ENCODE measurements around the gene PRRG4. TPM values are rescaled to one million over a fixed set of nuclear protein-coding genes. Genes with fewer than 3 reads are reported as not detected.

The PRRG4 gene
- total RNA-seq, 1 donor: 0.36 TPM

DNA sequence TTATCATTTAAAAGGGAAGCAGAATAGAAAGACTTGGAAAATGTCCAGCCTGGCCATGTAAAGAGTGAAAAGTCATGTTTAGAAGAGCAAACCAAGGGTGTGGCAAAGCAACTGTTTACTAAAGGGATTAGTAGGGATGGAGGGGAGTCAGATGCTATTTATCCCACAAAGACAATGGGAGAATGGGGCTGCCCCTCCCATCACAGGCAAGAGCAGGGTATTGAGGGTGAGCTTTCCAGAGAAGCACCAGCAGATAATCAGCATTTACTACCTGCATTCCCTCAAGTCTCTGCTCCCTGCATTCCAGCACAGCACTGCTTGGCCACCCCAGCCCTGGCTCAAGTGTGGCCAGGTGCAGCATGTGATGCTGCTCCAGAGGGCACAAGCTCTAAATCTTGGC is 44.4 kb downstream of the PRRG4 start:
- no peaks in the 10 kb centered on the region for H4K20me1 ChIP-seq (ENCODE audit: insufficient read depth, low read length)
- no peaks in the 10 kb centered on the region for H3K79me2 ChIP-seq (ENCODE audit: insufficient read depth, low read length)
- TF ChIP-seq, protein P1, sequence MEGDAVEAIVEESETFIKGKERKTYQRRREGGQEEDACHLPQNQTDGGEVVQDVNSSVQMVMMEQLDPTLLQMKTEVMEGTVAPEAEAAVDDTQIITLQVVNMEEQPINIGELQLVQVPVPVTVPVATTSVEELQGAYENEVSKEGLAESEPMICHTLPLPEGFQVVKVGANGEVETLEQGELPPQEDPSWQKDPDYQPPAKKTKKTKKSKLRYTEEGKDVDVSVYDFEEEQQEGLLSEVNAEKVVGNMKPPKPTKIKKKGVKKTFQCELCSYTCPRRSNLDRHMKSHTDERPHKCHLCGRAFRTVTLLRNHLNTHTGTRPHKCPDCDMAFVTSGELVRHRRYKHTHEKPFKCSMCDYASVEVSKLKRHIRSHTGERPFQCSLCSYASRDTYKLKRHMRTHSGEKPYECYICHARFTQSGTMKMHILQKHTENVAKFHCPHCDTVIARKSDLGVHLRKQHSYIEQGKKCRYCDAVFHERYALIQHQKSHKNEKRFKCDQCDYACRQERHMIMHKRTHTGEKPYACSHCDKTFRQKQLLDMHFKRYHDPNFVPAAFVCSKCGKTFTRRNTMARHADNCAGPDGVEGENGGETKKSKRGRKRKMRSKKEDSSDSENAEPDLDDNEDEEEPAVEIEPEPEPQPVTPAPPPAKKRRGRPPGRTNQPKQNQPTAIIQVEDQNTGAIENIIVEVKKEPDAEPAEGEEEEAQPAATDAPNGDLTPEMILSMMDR (IDR thresholded peaks at IDR 0.05; ENCODE audit: extremely low read depth, low read depth, low read length): no peak
- no peak overlapping the region for H2AFZ ChIP-seq (ENCODE audit: low read length)
- DNase-seq (ENCODE audit: insufficient read length, low spot score, missing footprints): no peak
- H3K9me3 ChIP-seq (ENCODE audit: low read depth, low read length): no peaks in the 10 kb centered on the region
- H3K27me3 ChIP-seq (ENCODE audit: insufficient read depth, low read length): peaks cover 3% of the 10 kb centered on the region
- H3K36me3 ChIP-seq (ENCODE audit: insufficient read depth, low read length): no peaks in the 10 kb centered on the region
- no peak overlapping the region for H3K27ac ChIP-seq (ENCODE audit: low read depth, low read length)
- H3K4me2 ChIP-seq (ENCODE audit: insufficient read depth, low read length): no peak overlapping the region
- no peaks in the 10 kb centered on the region for H3K4me1 ChIP-seq (ENCODE audit: insufficient read depth, low read length)
- H3K4me3 ChIP-seq (ENCODE audit: insufficient read depth, low read length): no peak overlapping the region

DNA sequence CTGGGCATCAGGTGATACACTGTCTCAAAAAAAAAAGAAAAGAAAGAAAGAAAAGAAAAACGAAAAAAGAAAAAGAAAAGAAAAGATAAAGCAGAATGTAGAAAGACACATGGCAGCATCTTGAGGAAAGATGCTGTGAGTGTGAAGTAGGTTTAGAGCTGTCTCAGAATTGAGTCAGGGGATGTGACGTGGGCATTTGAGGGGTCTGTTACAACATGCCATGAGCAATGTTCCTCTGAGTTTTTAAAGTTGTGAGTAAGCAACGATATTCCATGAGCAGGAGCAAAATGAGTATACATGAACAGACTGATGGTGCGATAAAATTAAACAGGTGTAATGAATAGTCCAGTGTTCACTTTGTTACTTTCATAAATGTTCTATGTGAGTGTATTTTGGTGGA is 51.6 kb downstream of the PRRG4 start:
- Histone ChIP-seq H2AFZ (ENCODE audit: low read length) (no peak overlapping the region), H4K20me1 (ENCODE audit: insufficient read depth, low read length) (no peaks in the 10 kb centered on the region), H3K79me2 (ENCODE audit: insufficient read depth, low read length) (no peaks in the 10 kb centered on the region), H3K27ac (ENCODE audit: low read depth, low read length) (no peak overlapping the region), H3K27me3 (ENCODE audit: insufficient read depth, low read length) (no peaks in the 10 kb centered on the region), H3K9me3 (ENCODE audit: low read depth, low read length) (no peaks in the 10 kb centered on the region), H3K4me3 (ENCODE audit: insufficient read depth, low read length) (no peak overlapping the region), H3K4me2 (ENCODE audit: insufficient read depth, low read length) (no peak overlapping the region), H3K36me3 (ENCODE audit: insufficient read depth, low read length) (no peaks in the 10 kb centered on the region), H3K4me1 (ENCODE audit: insufficient read depth, low read length) (no peaks in the 10 kb centered on the region)
- no peak for DNase-seq (ENCODE audit: insufficient read length, low spot score, missing footprints)
- TF ChIP-seq, protein P1 (IDR thresholded peaks at IDR 0.05; ENCODE audit: extremely low read depth, low read depth, low read length): no peak

DNA sequence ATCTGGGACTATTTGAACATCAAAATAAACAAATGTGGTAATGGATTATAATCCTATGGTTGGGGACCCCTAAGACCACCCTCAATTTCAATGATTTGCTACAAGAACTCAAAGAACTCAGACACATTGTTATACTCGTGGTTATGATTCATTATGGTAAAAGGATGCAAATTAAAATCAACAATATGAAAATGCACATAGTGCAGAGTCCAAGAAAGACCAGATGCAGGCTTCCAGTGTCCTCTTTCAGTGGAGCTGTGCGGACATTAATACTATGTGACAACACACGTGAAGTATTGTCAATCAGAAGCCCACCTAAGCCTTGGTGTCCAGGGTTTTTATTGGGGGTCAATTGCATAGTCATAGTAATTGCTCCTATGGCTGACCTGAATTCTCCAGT is 53.7 kb downstream of the PRRG4 start:
- no peak overlapping the region for H3K4me2 ChIP-seq (ENCODE audit: insufficient read depth, low read length)
- no peak overlapping the region for H2AFZ ChIP-seq (ENCODE audit: low read length)
- no peak overlapping the region for H3K4me3 ChIP-seq (ENCODE audit: insufficient read depth, low read length)
- H3K79me2 ChIP-seq (ENCODE audit: insufficient read depth, low read length): no peaks in the 10 kb centered on the region
- TF ChIP-seq, protein P1 (IDR thresholded peaks at IDR 0.05; ENCODE audit: extremely low read depth, low read depth, low read length): no peak
- H3K27me3 ChIP-seq (ENCODE audit: insufficient read depth, low read length): no peaks in the 10 kb centered on the region
- H3K36me3 ChIP-seq (ENCODE audit: insufficient read depth, low read length): no peaks in the 10 kb centered on the region
- H4K20me1 ChIP-seq (ENCODE audit: insufficient read depth, low read length): no peaks in the 10 kb centered on the region
- no peak overlapping the region for H3K27ac ChIP-seq (ENCODE audit: low read depth, low read length)
- no peaks in the 10 kb centered on the region for H3K9me3 ChIP-seq (ENCODE audit: low read depth, low read length)
- peaks cover 1% of the 10 kb centered on the region for H3K4me1 ChIP-seq (ENCODE audit: insufficient read depth, low read length)
- no peak for DNase-seq (ENCODE audit: insufficient read length, low spot score, missing footprints)

DNA sequence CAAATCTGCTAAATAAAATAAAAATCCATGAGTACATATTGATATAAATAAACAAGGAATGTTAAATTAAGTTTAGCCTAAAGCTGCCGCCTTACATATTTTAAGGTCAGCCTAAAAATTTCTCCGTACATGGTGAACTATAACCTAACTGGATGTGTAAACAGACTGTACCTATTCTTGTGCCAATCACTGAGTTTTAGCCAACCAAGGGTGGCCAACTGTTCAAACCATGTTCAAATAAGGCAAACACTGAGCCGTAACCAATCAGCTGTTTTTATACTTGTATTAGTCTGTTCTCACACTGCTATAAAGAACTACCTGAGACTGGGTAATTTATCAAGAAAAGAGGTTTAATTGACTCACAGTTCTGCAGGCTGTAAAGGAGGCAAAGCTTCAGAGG is 54.3 kb downstream of the PRRG4 start:
- Histone ChIP-seq H4K20me1 (ENCODE audit: insufficient read depth, low read length) (no peaks in the 10 kb centered on the region), H3K27ac (ENCODE audit: low read depth, low read length) (no peak overlapping the region), H3K9me3 (ENCODE audit: low read depth, low read length) (no peaks in the 10 kb centered on the region), H3K27me3 (ENCODE audit: insufficient read depth, low read length) (no peaks in the 10 kb centered on the region), H3K4me1 (ENCODE audit: insufficient read depth, low read length) (peaks cover 4% of the 10 kb centered on the region), H2AFZ (ENCODE audit: low read length) (no peak overlapping the region), H3K4me2 (ENCODE audit: insufficient read depth, low read length) (no peak overlapping the region), H3K36me3 (ENCODE audit: insufficient read depth, low read length) (no peaks in the 10 kb centered on the region), H3K79me2 (ENCODE audit: insufficient read depth, low read length) (no peaks in the 10 kb centered on the region), H3K4me3 (ENCODE audit: insufficient read depth, low read length) (no peak overlapping the region)
- TF ChIP-seq, protein P1 (IDR thresholded peaks at IDR 0.05; ENCODE audit: extremely low read depth, low read depth, low read length): no peak
- no peak for DNase-seq (ENCODE audit: insufficient read length, low spot score, missing footprints)

Data from osteoblast (primary cell).